B cell (primary cell): ENCODE results near the gene NAT10.

ENCODE experiments used
- CTCF ChIP-seq: fragments of 200-600 bp; IDR thresholded peaks from one replicate; pipeline ENCODE4 v1.8.0; 2022; ENCODE audit warnings: antibody characterized with exemption, mild to moderate bottlenecking
- EZH2 ChIP-seq: IDR thresholded peaks from 2 replicates; pipeline ENCODE4 v1.6.1; 2012; ENCODE audit warnings: borderline replicate concordance, low read depth, mild to moderate bottlenecking, moderate library complexity, low read length; ENCODE audit not compliant: insufficient read depth, poor library complexity, severe bottlenecking

GRCh38 chr11:34140149-34140548 lies 34.7 kb downstream of the NAT10 start:
- no peak for TF ChIP-seq CTCF
- no peak for TF ChIP-seq EZH2
